Omental fat pad (tissue), 4 donors: ENCODE results near the gene CEP85L. TPM values are rescaled to one million over a fixed set of nuclear protein-coding genes. Genes with fewer than 3 reads are reported as not detected.

Source experiments
- ATAC-seq: fragments of 150-250 bp; one replicate; pipeline ENCODE4 v1.9.1; 2016; ENCODE audit warnings: mild to moderate bottlenecking, moderate library complexity; ENCODE audit not compliant: low FRiP score
- DNase-seq: peaks from one replicate; pipeline ENCODE4 v3.0.0-alpha.2; 2019; ENCODE audit warnings: low spot score
- CTCF ChIP-seq, 3 donors: fragments of 450-650 bp; IDR thresholded peaks; one replicate each; pipeline ENCODE4 v1.5.1; 2016 to 2017; ENCODE audit warnings: antibody characterized with exemption in 3 of 3, mild to moderate bottlenecking in 3 of 3, moderate library complexity in 2 of 3
- total RNA-seq, 4 donors: library from RNA; depleted of rRNA; stranded (reverse); fragments of >200 nt; gene quantifications; one replicate each; pipeline ENCODE4 v1.1.0, GENCODE V29; 2016

CEP85L gene
- total RNA-seq, 4 donors from 2014 or later = 9.7 to 22.6 (median 14.4) TPM

GRCh38 chr6:118525913-118526780 lies 125.2 kb downstream of the CEP85L start:
- no peak for DNase-seq
- TF ChIP-seq CTCF (IDR thresholded peaks at IDR 0.05) = no peak
- ATAC-seq = no peak

- DNase-seq (no peak), ATAC-seq (no peak)
- TF ChIP-seq CTCF (IDR thresholded peaks at IDR 0.05) = no peak
Measured at GRCh38 chr6:118524686-118525085, 126.7 kb downstream of the CEP85L start.

GRCh38 chr6:118523216-118523615 lies 128.2 kb downstream of the CEP85L start:
- no peak for TF ChIP-seq CTCF (IDR thresholded peaks at IDR 0.05)
- DNase-seq = no peak
- ATAC-seq = no peak

GRCh38 chr6:118522422-118522821 lies 129.0 kb downstream of the CEP85L start:
- no peak for TF ChIP-seq CTCF (IDR thresholded peaks at IDR 0.05)
- no peak for DNase-seq
- ATAC-seq = no peak

GRCh38 chr6:118514689-118515088 lies 136.7 kb downstream of the CEP85L start:
- DNase-seq (no peak), ATAC-seq (no peak)
- no peak for TF ChIP-seq CTCF (IDR thresholded peaks at IDR 0.05)

- ATAC-seq (no peak), DNase-seq (no peak)
- no peak for TF ChIP-seq CTCF (IDR thresholded peaks at IDR 0.05)
Measured at GRCh38 chr6:118511930-118512715, 139.3 kb downstream of the CEP85L start.
